ENCODE results near the gene ENDOG. TPM values are rescaled to one million over a fixed set of nuclear protein-coding genes. Genes with fewer than 3 reads are reported as not detected.
"Not testable (repeated sequence)": the region's sequence is repeated elsewhere in the genome, so short reads cannot be mapped to it uniquely, and the experiment has no call there.

The ENDOG gene
- total RNA-seq, 2 experiments from 2014 or later = 19.0 to 22.3 TPM

DNA sequence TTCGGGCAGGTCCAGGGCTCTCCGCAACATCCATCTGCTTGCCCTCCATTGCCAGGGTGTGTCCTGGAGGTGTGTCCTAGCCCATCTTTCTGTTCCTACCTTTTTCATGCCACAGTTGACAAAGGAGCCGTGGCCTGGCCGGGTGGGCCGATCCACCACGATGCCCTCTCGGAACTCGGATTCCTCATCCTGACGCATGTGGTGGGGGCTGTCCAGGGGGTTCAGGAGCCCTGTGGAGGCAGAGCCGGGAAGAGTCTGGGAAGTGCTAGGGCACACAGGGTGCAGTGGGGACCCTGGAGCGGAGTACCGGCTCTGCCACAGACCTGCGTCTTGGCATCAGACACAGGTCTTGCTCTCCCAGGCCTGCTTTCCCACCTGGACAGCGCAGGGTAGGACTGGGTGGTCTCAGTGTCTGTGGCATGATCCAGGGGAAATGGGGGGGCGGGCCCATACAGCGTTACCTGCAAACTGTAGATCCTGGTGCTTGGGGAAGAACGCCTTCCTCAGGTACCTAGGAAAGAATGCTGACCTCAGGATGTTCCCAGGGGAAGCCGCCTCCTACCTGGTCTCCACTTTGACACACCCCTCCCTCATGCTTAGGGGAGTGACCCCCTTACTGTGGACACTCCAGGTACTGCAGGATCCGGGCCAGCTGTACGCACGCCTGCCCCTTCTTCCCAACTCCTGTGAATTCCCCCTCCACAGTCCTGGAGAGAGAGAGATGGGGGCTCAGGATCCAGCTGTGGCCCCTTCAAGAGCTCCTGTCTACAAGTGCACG is 7.8 kb downstream of the ENDOG start:
- peaks cover 25% of the 10 kb centered on the region for H3K4me1 Mint-ChIP-seq
- peaks cover 23% of the 10 kb centered on the region for H3K36me3 Mint-ChIP-seq
- H3K27me3 Mint-ChIP-seq = no peaks in the 10 kb centered on the region
- DNase-seq (no peak), ATAC-seq (no peak)
- H3K9me3 Mint-ChIP-seq (ENCODE audit: low read depth) = no peaks in the 10 kb centered on the region
- CTCF ChIA-PET = no interaction called here
- no peak overlapping the region for H3K4me3 Mint-ChIP-seq
- H3K27ac Mint-ChIP-seq = no peak overlapping the region

DNA sequence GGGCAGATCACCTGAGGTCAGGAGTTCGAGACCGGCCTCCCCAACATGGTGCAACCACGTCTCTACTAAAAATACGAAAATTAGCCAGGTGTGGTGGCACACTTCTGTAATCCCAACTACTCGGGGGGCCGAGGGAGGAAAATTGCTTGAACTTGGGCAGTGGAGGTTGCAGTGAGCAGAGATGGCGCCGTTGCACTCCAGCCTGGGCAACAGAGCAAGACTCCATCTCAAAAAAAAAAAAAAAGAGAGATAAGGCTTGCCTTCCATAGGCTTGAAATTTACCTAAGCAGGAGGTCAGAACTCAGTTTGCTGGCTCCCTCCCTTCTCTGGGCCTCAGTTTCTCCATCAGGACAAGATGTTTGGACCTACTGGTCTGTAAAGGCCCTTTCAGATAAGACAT is 10.0 kb downstream of the ENDOG start:
- Mint-ChIP-seq H3K27ac (peak overlapping the region; percentile 90), H3K4me1 (peaks cover 23% of the 10 kb centered on the region), H3K27me3 (no peaks in the 10 kb centered on the region), H3K36me3 (peaks cover 19% of the 10 kb centered on the region), H3K4me3 (peak overlapping the region; percentile 97), H3K9me3 (ENCODE audit: low read depth) (no peaks in the 10 kb centered on the region)
- DNase-seq (no peak), ATAC-seq (no peak)
- CTCF ChIA-PET = interaction anchor here (2.5 kb wide), 1 partner anchor 9 kb away, joined by 22 read pairs; the partner anchor contains the start of gene ENDOG

DNA sequence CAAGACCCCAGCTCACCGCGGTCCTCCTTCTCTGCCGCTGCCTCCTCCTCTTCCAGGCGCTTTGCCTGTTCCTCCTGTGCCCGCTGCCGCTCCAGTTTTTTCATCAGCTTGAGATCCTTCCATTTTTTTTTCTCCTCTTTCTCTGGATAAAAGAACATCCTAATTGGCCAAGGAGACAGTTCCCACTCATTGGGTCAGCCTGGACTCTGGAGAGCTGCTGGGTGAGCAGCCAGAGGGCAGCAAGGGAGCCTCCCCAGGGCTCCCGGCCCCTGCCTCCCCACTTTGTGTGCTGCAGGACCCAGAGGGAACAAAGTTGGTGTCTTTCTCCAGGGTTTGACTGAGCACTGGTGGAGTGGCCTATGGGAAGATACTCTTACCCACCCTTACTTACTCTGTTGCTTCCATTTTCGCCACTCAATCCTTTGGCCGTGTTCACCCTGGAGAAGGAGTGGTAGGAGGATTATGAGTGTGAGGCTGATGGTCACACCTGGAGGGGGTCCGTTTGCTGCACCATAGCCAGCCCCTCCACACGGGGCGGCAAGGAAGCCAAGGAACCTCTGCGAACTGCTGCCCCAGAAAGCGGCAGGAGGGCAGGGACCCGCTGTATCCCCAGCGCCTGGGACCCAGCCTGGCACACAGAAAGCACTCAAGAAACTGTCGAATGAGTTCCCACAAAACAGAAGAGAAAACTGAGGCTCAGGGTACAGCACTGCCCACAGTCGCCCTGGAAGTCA is 10.6 kb downstream of the ENDOG start:
- H3K27ac Mint-ChIP-seq = peak overlapping the region; percentile 90
- H3K27me3 Mint-ChIP-seq = no peaks in the 10 kb centered on the region
- peak overlapping the region; percentile 97 for H3K4me3 Mint-ChIP-seq
- peaks cover 19% of the 10 kb centered on the region for H3K36me3 Mint-ChIP-seq
- H3K9me3 Mint-ChIP-seq (ENCODE audit: low read depth) = no peaks in the 10 kb centered on the region
- DNase-seq (no peak), ATAC-seq (no peak)
- peaks cover 23% of the 10 kb centered on the region for H3K4me1 Mint-ChIP-seq
- CTCF ChIA-PET = interaction anchor here (0.6 to 2.8 kb wide), 5 partner anchors 10 to 99 kb away, joined by 3 to 31 read pairs (median 9); partner anchors contain the start of gene ENDOG

DNA sequence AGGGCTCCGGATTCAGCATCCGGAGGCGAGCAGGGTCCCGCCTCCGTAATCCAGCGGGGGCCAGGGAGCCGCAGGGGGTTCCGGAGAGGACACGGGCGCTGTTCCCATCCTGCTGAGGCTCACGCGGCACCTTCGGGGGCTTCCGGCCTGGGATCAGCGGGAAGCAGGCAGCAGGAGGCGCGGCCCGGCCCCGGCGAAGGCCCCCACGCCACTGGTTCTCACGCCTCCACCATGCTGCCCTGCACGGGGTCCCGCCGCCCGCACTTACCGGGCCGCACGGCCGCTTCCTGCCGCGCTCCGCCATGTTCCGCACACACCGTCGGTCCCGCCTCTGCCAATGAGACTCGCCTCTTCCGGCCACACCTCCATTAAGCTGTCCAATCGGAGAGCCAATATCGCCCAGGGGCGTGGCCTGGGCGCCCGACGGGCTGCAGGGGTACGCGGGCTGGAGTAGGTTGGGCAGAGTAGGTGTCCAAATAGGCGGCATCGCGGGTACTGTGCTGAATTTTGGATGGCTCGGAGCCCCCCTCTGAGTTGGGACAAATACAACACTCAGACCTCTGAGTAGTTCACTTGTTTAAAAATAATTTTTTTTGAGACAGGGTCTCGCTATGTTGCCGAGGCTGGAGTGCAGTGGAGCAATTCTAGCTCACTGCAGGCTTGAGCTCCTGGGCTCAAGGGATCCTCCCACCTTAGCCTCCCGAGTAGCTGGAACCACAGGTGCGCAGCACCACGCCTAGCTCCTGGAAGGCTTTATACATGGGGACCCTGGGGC is 11.4 kb downstream of the ENDOG start, which contains the start of gene SPOUT1:
TSS of gene SPOUT1 (minus strand) at position 318 of the 775 bp plus-strand sequence. CDS start at position 304, 14 bp downstream.
- Mint-ChIP-seq H3K27me3 (no peaks in the 10 kb centered on the region), H3K27ac (peak within 1 kb of the TSS; percentile 90), H3K9me3 (ENCODE audit: low read depth) (no peaks in the 10 kb centered on the region), H3K4me1 (peaks cover 23% of the 10 kb centered on the region), H3K4me3 (peak within 1 kb of the TSS; percentile 97), H3K36me3 (peaks cover 22% of the 10 kb centered on the region)
- DNase-seq (peak; percentile 96), ATAC-seq (peak; percentile 98)
- CTCF ChIA-PET = interaction anchor here (0.6 to 2.8 kb wide), 7 partner anchors 10 to 98 kb away, joined by 3 to 31 read pairs (median 3); partner anchors contain the start of gene ENDOG

DNA sequence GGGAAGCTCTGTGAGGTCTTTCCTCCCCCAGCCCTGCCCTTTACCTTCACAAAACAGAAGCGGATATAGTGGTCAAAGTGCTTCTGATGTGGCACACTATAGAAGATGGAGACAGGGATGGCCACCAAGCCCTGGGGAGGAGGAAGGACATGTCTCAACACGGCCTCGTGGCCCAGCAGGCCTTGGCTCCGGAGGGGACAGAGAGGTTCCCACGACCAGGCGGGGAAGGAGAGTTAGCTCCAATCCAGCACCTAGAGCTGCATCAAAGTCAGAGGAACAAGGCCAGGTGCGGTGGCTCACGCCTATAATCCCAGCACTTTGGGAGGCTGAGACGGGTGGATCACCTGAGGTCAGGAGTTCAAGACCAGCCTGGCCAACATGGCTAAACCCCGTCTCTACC is 15.4 kb downstream of the ENDOG start:
- no peak for DNase-seq
- CTCF ChIA-PET = interaction anchor here (1.8 kb wide), 1 partner anchor 16 kb away, joined by 5 read pairs; the partner anchor contains the start of gene ENDOG
- no peak overlapping the region for H3K4me3 Mint-ChIP-seq
- H3K4me1 Mint-ChIP-seq = peaks cover 12% of the 10 kb centered on the region
- no peak overlapping the region for H3K27ac Mint-ChIP-seq
- no peak for ATAC-seq
- H3K36me3 Mint-ChIP-seq = peaks cover 10% of the 10 kb centered on the region
- no peaks in the 10 kb centered on the region for H3K27me3 Mint-ChIP-seq
- H3K9me3 Mint-ChIP-seq (ENCODE audit: low read depth) = no peaks in the 10 kb centered on the region

DNA sequence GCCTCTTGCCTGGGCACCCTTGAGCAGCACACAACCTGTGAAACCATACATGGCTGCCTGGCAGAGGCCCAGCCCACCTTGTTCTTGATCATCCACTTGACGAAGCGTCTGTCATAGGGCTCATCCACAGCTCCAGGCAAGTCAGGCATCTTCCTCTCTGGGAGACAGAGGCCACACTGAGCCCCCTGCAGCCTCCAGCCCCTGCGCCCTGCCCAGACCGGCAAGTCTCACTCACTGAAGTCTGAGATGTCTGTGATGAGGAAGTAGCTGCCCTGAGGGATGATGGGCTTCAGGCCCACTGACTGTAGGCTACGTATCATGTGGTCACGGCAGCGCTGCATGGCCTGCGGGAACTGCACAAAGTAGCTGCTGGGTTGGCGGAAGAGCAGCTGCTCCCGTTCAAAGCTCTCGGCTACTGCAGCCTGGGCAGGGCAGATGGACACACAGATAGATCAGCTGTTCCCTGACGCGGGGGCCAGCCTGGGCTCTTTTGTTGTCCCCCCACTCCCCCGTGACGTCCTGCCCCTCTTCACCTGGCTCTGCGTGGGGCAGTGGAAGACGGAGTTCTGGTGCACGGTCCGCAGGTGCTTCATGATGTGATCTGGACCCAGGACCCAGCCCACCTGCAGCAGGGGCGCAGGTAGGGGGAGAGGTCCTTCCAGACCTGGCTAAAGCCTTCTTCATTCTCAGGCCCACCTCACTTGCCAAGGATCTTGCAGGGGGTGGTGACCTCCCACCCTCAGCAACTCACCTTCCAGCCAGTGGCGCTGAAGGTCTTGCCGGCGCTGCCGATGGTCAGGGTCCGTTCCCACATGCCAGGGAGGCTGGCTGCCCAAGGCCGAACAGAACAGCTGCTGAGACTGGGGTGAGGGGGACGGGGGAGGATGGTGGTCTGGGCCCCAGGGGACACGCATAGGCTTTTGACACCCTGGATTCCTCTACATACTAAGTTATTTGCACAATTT is 17.2 kb downstream of the ENDOG start:
- CTCF ChIA-PET = interaction anchor here (0.7 kb wide), 1 partner anchor 17 kb away, joined by 3 read pairs; the partner anchor contains the start of gene ENDOG
- no peak overlapping the region for H3K27ac Mint-ChIP-seq
- H3K36me3 Mint-ChIP-seq = peaks cover 6% of the 10 kb centered on the region
- H3K27me3 Mint-ChIP-seq = no peaks in the 10 kb centered on the region
- no peak overlapping the region for H3K4me3 Mint-ChIP-seq
- H3K4me1 Mint-ChIP-seq = no peaks in the 10 kb centered on the region
- H3K9me3 Mint-ChIP-seq (ENCODE audit: low read depth) = no peaks in the 10 kb centered on the region
- ATAC-seq (no peak), DNase-seq (no peak)

DNA sequence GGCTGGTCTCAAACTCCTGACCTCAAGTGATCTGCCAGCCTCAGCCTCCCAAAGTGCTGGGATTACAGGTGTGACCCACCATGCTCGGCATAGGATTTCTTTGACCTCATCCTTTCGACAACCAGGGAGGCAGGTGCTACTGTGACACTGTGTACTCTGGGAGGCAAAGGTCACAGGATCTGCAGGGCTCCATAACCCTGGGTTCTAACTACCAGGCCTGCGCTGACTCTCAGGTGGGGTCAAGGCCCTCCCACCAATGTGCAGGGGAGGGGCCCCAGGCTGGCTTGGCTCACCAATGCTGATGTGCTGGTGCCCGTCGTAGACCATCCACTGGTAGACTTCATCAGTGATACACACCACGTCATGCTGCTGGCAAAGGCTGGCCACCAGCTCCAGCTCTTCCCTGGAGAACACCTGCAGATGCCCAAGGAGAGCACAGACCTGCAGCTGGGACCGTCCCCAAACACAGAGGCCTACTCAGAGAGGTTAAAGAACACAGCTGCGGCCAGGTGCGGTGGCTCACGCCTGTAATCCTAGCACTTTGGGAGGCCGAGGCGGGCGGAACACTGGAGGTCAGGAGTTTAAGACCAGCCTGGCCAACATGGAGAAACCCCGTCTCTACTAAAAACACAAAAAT is 18.3 kb downstream of the ENDOG start:
- peaks cover 6% of the 10 kb centered on the region for H3K36me3 Mint-ChIP-seq
- H3K4me1 Mint-ChIP-seq = no peaks in the 10 kb centered on the region
- ATAC-seq (no peak), DNase-seq (no peak)
- H3K4me3 Mint-ChIP-seq = no peak overlapping the region
- H3K9me3 Mint-ChIP-seq (ENCODE audit: low read depth) = no peaks in the 10 kb centered on the region
- no peaks in the 10 kb centered on the region for H3K27me3 Mint-ChIP-seq
- H3K27ac Mint-ChIP-seq = no peak overlapping the region
- CTCF ChIA-PET = no interaction called here

DNA sequence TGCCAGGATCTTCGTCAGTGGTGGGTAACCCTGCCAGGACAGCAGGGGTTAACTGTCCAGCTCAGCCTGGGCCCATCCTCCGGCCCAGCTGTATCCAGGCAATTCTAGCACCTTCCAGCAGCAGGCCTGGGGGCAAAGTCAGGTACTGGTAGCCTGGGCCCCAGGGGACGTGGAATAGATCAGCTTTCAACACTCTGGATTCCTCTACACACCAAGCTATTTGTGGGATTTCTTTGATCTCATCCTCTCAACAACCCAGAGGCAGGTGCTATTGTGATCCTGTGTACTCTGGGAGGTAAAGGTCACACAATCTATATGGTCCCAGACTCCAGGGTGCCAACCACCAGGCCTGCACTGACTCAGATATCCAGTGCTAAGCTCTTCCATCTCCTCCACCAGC is 20.0 kb downstream of the ENDOG start:
- Mint-ChIP-seq H3K4me1 (no peaks in the 10 kb centered on the region), H3K4me3 (no peak overlapping the region), H3K9me3 (ENCODE audit: low read depth) (no peaks in the 10 kb centered on the region), H3K36me3 (peaks cover 5% of the 10 kb centered on the region), H3K27ac (no peak overlapping the region), H3K27me3 (no peaks in the 10 kb centered on the region)
- DNase-seq (no peak), ATAC-seq (no peak)
- CTCF ChIA-PET = interaction anchor here (1.4 kb wide), 1 partner anchor 14 kb away, joined by 3 read pairs; no protein-coding TSS in a partner anchor

DNA sequence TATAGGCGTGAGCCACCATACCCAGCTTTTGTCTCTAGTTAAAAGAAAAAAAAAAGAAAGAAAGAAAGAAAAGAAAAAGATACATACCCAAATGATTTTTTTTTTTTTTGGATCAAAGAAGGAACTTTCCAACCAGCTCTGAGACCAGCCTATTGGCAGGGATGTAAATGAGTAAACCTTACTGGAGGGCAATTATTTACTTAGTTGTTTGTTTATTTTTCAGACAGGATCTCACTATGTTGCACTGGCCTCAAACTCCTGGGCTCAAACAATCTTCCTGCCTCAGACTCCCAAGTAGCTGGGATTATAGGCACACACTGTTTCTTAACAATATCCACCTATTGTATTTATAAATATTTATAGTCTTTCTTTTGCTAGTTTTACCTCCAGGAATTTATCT is 22.2 kb downstream of the ENDOG start:
- Mint-ChIP-seq H3K4me1 (no peaks in the 10 kb centered on the region), H3K36me3 (peaks cover 1% of the 10 kb centered on the region), H3K27me3 (no peaks in the 10 kb centered on the region), H3K9me3 (ENCODE audit: low read depth) (no peaks in the 10 kb centered on the region), H3K27ac (no peak overlapping the region), H3K4me3 (no peak overlapping the region)
- no peak for ATAC-seq
- no peak for DNase-seq
- CTCF ChIA-PET = no interaction called here

DNA sequence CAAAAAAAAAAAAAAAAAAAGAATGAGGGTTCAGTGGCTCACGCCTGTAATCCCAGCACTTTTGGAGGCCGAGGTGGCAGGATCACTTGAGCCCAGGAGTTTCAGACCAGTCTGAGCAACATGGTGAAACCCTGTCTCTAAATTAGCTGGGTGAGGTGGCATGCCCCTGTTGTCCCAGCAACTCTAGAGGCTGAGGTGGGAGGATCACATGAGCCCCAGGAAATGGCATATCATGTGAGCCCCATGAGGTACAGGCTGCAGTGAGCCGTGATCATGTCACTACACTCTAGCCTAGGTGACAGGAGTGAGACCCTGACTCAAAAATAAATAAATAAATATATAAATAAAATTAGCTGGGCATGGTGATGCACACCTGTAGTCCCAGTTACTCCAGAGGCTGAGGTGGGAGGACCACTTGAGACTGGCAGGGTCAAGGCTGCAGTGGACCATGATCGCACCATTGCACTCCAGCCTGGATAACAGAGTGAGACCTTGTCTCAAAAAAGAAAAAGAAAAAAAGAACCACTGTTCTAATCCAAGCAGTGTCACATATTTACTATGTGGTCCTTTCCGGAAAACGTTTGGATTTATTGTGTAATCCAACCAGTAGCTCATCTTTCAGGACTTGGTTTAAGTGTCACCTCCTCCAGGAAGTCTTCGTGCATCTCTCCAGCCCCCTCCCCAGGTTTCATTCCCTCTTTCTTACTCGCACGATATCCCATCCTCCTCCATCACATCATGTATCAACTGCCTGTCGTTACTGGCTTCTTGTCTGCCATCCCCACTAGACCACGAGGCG is 23.6 kb downstream of the ENDOG start:
- no peak overlapping the region for H3K27ac Mint-ChIP-seq
- H3K36me3 Mint-ChIP-seq = peaks cover 1% of the 10 kb centered on the region
- H3K9me3 Mint-ChIP-seq (ENCODE audit: low read depth) = no peaks in the 10 kb centered on the region
- H3K27me3 Mint-ChIP-seq = no peaks in the 10 kb centered on the region
- CTCF ChIA-PET = no interaction called here
- no peak overlapping the region for H3K4me3 Mint-ChIP-seq
- DNase-seq (no peak), ATAC-seq (no peak)
- no peaks in the 10 kb centered on the region for H3K4me1 Mint-ChIP-seq

DNA sequence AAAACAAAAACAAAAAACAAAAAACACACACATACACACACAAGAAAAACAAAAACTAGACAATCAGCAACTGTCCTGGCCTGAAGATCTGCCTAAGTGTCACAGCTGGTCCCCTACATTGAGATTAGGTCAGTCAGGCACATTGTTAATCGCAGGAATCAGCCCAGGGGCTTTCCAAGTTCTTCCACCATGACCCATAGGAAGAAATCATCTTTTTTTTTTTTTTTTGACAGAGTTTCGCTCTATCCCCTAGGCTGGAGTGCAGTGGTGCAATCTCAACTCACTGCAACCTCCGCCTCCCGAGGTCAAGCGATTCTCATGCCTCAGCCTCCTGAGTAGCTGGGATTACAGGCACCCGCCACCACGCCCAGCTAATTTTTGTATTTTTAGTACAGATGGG is 24.9 kb downstream of the ENDOG start:
- H3K36me3 Mint-ChIP-seq; DNase-seq; ATAC-seq; H3K27ac Mint-ChIP-seq; H3K4me1 Mint-ChIP-seq; H3K4me3 Mint-ChIP-seq; H3K27me3 Mint-ChIP-seq; H3K9me3 Mint-ChIP-seq (ENCODE audit: low read depth): not testable (repeated sequence)
- CTCF ChIA-PET = interaction anchor here (1.6 to 1.7 kb wide), 2 partner anchors 85 to 480 kb away, joined by 6 read pairs; no protein-coding TSS in a partner anchor

All from activated CD8-positive, alpha-beta memory T cell treated with anti-CD3 and anti-CD28 coated beads, Interleukin-2, amount 10 ng/mL, durations not matched to agents 7 days and 5 days (primary cell).